ENCODE results near the gene AEN.
A peak's percentile ranks its signal among the peaks of the same experiment; 100 is the strongest.

Gene AEN

GRCh38 chr15:88617031-88617722 lies 4.0 kb upstream of the AEN start:
- H3K27ac Mint-ChIP-seq = no peak overlapping the region
- peaks cover 29% of the 10 kb centered on the region for H3K27me3 Mint-ChIP-seq (ENCODE audit: low read depth, poor library complexity)
- no peak for DNase-seq
- H3K4me1 Mint-ChIP-seq = peaks cover 38% of the 10 kb centered on the region
- H3K36me3 Mint-ChIP-seq (ENCODE audit: low read depth) = no peaks in the 10 kb centered on the region
- H3K9me3 Mint-ChIP-seq = no peaks in the 10 kb centered on the region
- no peak overlapping the region for H3K4me3 Mint-ChIP-seq
- no peak for TF ChIP-seq CTCF (IDR thresholded peaks at IDR 0.05)

GRCh38 chr15:88617790-88618189 lies 3.4 kb upstream of the AEN start:
- no peak for DNase-seq
- Mint-ChIP-seq H3K9me3 (no peaks in the 10 kb centered on the region), H3K36me3 (ENCODE audit: low read depth) (no peaks in the 10 kb centered on the region), H3K27me3 (ENCODE audit: low read depth, poor library complexity) (peaks cover 26% of the 10 kb centered on the region), H3K27ac (no peak overlapping the region), H3K4me3 (no peak overlapping the region), H3K4me1 (peaks cover 44% of the 10 kb centered on the region)
- TF ChIP-seq CTCF (IDR thresholded peaks at IDR 0.05) = no peak

- no peaks in the 10 kb centered on the region for H3K36me3 Mint-ChIP-seq (ENCODE audit: low read depth)
- peaks cover 17% of the 10 kb centered on the region for H3K27me3 Mint-ChIP-seq (ENCODE audit: low read depth, poor library complexity)
- peaks cover 53% of the 10 kb centered on the region for H3K4me1 Mint-ChIP-seq
- no peaks in the 10 kb centered on the region for H3K9me3 Mint-ChIP-seq
- H3K4me3 Mint-ChIP-seq = no peak overlapping the region
- H3K27ac Mint-ChIP-seq = no peak overlapping the region
- DNase-seq = no peak
- TF ChIP-seq CTCF (IDR thresholded peaks at IDR 0.05) = no peak
Measured at GRCh38 chr15:88618686-88619085, 2.5 kb upstream of the AEN start.

GRCh38 chr15:88619796-88620195 lies 1.3 kb upstream of the AEN start:
- H3K27ac Mint-ChIP-seq = no peak overlapping the region
- no peaks in the 10 kb centered on the region for H3K36me3 Mint-ChIP-seq (ENCODE audit: low read depth)
- H3K9me3 Mint-ChIP-seq = no peaks in the 10 kb centered on the region
- no peak for DNase-seq
- H3K27me3 Mint-ChIP-seq (ENCODE audit: low read depth, poor library complexity) = peaks cover 7% of the 10 kb centered on the region
- H3K4me3 Mint-ChIP-seq = no peak overlapping the region
- peaks cover 57% of the 10 kb centered on the region for H3K4me1 Mint-ChIP-seq
- TF ChIP-seq CTCF (IDR thresholded peaks at IDR 0.05) = no peak

GRCh38 chr15:88621789-88622604 lies 857 bp downstream of the AEN start:
- H3K27ac Mint-ChIP-seq = peak overlapping the region; percentile 69
- no peak for DNase-seq

More at GRCh38 chr15:88621789-88622604, 857 bp downstream of the AEN start:
- Mint-ChIP-seq H3K9me3 (no peaks in the 10 kb centered on the region), H3K4me1 (peaks cover 62% of the 10 kb centered on the region), H3K36me3 (ENCODE audit: low read depth) (peaks cover under 1% of the 10 kb centered on the region), H3K27me3 (ENCODE audit: low read depth, poor library complexity) (peaks cover 4% of the 10 kb centered on the region), H3K4me3 (peak overlapping the region; percentile 84)
- no peak for TF ChIP-seq CTCF (IDR thresholded peaks at IDR 0.05)
